H1 (cell line): ENCODE data around the gene IFITM2. TPM values are rescaled to one million over a fixed set of nuclear protein-coding genes. Genes with fewer than 3 reads are reported as not detected.

Source experiments
- JUN ChIP-seq: IDR thresholded peaks from 2 replicates; pipeline ENCODE4 v1.6.1; 2011; ENCODE audit warnings: low read depth, mild to moderate bottlenecking, improper control_type of control experiment, low read length
- KDM1A ChIP-seq: fragments of 200-600, 300-600 bp; sonication (generic); IDR thresholded peaks from 2 replicates; pipeline ENCODE4 v1.7.1; 2016; ENCODE audit warnings: mild to moderate bottlenecking, low read length, borderline replicate concordance
- KDM5A ChIP-seq: fragments of 200-600 bp; IDR thresholded peaks from 2 replicates; pipeline ENCODE4 v1.7.1; 2012; ENCODE audit warnings: mild to moderate bottlenecking, low read length, inconsistent platforms, mixed read lengths
- POLR2A ChIP-seq, 2 experiments: IDR thresholded peaks; 1 replicate in 1 of 2; 2 replicates in 1 of 2; pipeline ENCODE4 v1.6.1; 2011; ENCODE audit warnings: low read depth in 2 of 2, low read length in 2 of 2, mild to moderate bottlenecking in 2 of 2; ENCODE audit errors: control extremely low read depth in 1 of 2
- TBP ChIP-seq: IDR thresholded peaks from 2 replicates; pipeline ENCODE4 v1.6.1; 2011; ENCODE audit warnings: low read depth, low read length, improper control_type of control experiment
- polyA plus RNA-seq, 7 experiments: library from polyadenylated mRNA; depleted of rRNA in 3 of 7; stranded (reverse) in 5 of 7; unstranded in 2 of 7; fragments of >200 nt in 5 of 7; fragments of 200-250 nt in 2 of 7; gene quantifications; 1 replicate in 5 of 7; 2 replicates in 1 of 7; 4 replicates in 1 of 7; pipeline versions ENCODE4 v1.2.1 to v1.2.3, GENCODE V29; 2011 to 2013; ENCODE audit warnings: missing spikeins in 2 of 7, mixed read lengths in 2 of 7
- total RNA-seq: library from RNA; stranded (reverse); fragmentation: NEBNext Ultra II Directional; extraction: Animal tissue kit (Norgen Biotek cat#: 25700); gene quantifications from 2 replicates; pipeline ENCODE4 v1.2.1, GENCODE V29; 2021
- TF ChIP-seq, protein P1 (sequence below): IDR thresholded peaks from 2 replicates; pipeline ENCODE4 v1.6.1; 2011; ENCODE audit warnings: low read depth, mild to moderate bottlenecking, low read length; ENCODE audit not compliant: insufficient read depth
- TF ChIP-seq, protein P2 (sequence below): IDR thresholded peaks from 2 replicates; pipeline ENCODE4 v1.6.1; 2012; ENCODE audit warnings: low read length, inconsistent platforms

The IFITM2 gene
- total and polyA plus RNA-seq, 2 of the 8 experiments (the other 6 are each of a cell fraction or from before 2014, with no cell fraction given) = 399 to 764 TPM

DNA sequence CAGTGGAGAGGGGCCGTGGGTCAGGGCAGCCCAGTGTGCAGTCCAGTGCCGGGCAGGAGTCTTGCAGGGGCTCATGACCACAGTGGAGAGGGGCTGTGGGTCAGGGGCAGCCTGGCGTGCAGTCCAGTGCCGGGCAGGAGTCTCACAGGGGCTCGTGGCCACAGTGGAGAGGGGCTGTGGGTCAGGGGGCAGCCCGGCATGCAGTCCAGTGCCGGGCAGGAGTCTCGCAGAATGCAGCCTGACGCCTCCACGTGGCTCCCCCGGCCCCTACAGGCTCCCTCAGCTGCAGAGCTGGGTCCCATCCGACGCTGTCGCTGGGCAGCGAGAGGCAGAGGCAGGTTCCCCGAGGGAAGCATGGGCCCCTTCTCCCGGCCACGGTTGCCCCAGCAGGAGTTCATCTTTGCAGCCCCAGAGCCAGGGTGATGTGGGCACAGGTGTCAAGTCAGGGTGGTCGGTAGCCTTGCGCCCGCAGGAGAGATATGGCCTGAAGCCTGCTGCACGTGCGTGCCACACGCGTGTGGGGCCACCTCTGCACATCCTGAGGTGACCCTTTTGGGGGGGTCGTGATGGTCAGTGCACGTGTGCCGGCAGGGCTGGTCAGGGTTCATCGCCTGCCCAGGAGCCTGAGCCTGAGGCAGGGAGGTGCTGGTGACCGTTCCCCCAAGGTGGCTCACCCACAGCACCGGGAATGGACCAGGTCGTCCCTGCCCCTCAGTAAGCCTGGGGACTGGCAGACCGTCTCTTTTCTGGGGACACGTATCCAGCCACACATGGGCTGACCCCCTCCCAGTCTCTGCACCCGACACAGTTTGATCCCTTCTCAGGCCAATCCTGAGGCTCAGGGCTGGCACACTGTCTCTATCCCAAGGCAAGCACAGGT is 11.2 kb upstream of the IFITM2 start (continued):
- no peak for TF ChIP-seq JUN
- TF ChIP-seq, protein P1, sequence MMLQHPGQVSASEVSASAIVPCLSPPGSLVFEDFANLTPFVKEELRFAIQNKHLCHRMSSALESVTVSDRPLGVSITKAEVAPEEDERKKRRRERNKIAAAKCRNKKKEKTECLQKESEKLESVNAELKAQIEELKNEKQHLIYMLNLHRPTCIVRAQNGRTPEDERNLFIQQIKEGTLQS = no peak
- TF ChIP-seq, protein P2, sequence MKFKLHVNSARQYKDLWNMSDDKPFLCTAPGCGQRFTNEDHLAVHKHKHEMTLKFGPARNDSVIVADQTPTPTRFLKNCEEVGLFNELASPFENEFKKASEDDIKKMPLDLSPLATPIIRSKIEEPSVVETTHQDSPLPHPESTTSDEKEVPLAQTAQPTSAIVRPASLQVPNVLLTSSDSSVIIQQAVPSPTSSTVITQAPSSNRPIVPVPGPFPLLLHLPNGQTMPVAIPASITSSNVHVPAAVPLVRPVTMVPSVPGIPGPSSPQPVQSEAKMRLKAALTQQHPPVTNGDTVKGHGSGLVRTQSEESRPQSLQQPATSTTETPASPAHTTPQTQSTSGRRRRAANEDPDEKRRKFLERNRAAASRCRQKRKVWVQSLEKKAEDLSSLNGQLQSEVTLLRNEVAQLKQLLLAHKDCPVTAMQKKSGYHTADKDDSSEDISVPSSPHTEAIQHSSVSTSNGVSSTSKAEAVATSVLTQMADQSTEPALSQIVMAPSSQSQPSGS = no peak
- no peak for TF ChIP-seq KDM5A
- TF ChIP-seq TBP = no peak
- no peak for TF ChIP-seq POLR2A (IDR thresholded peaks at IDR 0.05; ENCODE audit: control extremely low read depth in 1 of 2, low read depth in 2 of 2, low read length in 2 of 2)
- TF ChIP-seq KDM1A = no peak
